Kidney (tissue), 14 donors: Measurements from ENCODE around the gene C4orf50. TPM values are rescaled to one million over a fixed set of nuclear protein-coding genes. Genes with fewer than 3 reads are reported as not detected.

Experiments used
- DNase-seq, 5 donors: peaks; one replicate each; pipeline ENCODE4 v3.0.0-alpha.2; 2013 to 2020
- FAIRE-seq: peaks from 2 replicates; lab custom pipeline; 2012; peaks lifted over from hg19 to GRCh38; lab: Jason Lieb, UNC
- H3K27ac ChIP-seq, 2 donors: one replicate each; pipeline ENCODE4 v1.7.0; 2013; ENCODE audit warnings: low read depth in 2 of 2, low read length in 2 of 2, inconsistent platforms in 1 of 2
- H3K27me3 ChIP-seq: one replicate; pipeline ENCODE4 v1.7.1; 2013; ENCODE audit warnings: low read length, inconsistent platforms; ENCODE audit not compliant: control insufficient read depth, insufficient read depth
- H3K36me3 ChIP-seq, 3 donors: one replicate each; pipeline versions ENCODE4 v1.7.0 to v1.7.1; 2013; ENCODE audit warnings: low read length in 3 of 3, control low read depth in 1 of 3, inconsistent platforms in 1 of 3; ENCODE audit not compliant: insufficient read depth in 3 of 3, control insufficient read depth in 2 of 3
- H3K4me1 ChIP-seq, 3 donors: one replicate each; pipeline versions ENCODE4 v1.7.0 to v1.7.1; 2013; ENCODE audit warnings: low read length in 3 of 3, inconsistent platforms in 1 of 3, low read depth in 1 of 3; ENCODE audit not compliant: control insufficient read depth in 2 of 3, insufficient read depth in 2 of 3
- H3K4me3 ChIP-seq, 3 donors: one replicate each; pipeline versions ENCODE4 v1.7.0 to v1.8.1; 2013; ENCODE audit warnings: low read length in 3 of 3, control low read depth in 1 of 3, inconsistent platforms in 1 of 3
- H3K9ac ChIP-seq, 3 donors: one replicate each; pipeline versions ENCODE4 v1.7.0 to v1.7.1; 2013; ENCODE audit warnings: low read length in 3 of 3, control low read depth in 1 of 3, inconsistent platforms in 1 of 3
- H3K9me3 ChIP-seq, 3 donors: one replicate each; pipeline versions ENCODE4 v1.7.0 to v1.7.1; 2013; ENCODE audit warnings: low read length in 3 of 3, control low read depth in 1 of 3, inconsistent platforms in 1 of 3; ENCODE audit not compliant: control insufficient read depth in 2 of 3, insufficient read depth in 1 of 3
- CTCF ChIP-seq: IDR thresholded peaks from 3 replicates; pipeline ENCODE4 v1.5.1; 2012; ENCODE audit warnings: mild to moderate bottlenecking, moderate library complexity, borderline replicate concordance; ENCODE audit not compliant: insufficient read depth; ENCODE audit errors: extremely low read depth
- intact Hi-C: fragments of 100-400 bp; cut with DNase I; formaldehyde crosslinking; loops from one replicate; pipeline ENCODE4 v1.11.1; 2022
- polyA plus RNA-seq: library from polyadenylated mRNA; stranded (reverse); fragments of 350-450 nt; fragmentation: Illumina TruSeq; extraction: RNeasy Lipid Tissue Mini Kit (QIAGEN cat#74804); gene quantifications from one replicate; pipeline ENCODE4 v1.2.3, GENCODE V29; 2014; ENCODE audit warnings: low read depth, low replicate concordance; ENCODE audit not compliant: insufficient read depth
- total RNA-seq: library from RNA; stranded (reverse); fragmentation: NEBNext Ultra II Directional; extraction: Animal tissue kit (Norgen Biotek cat#: 25700); gene quantifications from one replicate; pipeline ENCODE4 v1.2.1, GENCODE V29; 2021
- donor health status: control.
- donor health status: control.
- donor health status: control.
- donor health status: control.
- donor health status: control.
- donor health status: DM: yes; HTN: yes; CAD: no.
- donor health status: Normal renal cell carcinoma (clear cell type).

Gene C4orf50
- total and polyA plus RNA-seq, 2 donors from 2014 or later, result 0.16 TPM; not detected in 1

GRCh38 chr4:5958199-5958735, 60.0 kb downstream of the C4orf50 start:
- H3K9me3 ChIP-seq, result no peaks in the 10 kb centered on the region
- peaks cover 0 to 11% (median 0%) of the 10 kb centered on the region in 3 donors for H3K4me1 ChIP-seq
- intact Hi-C loops, result no loop called here
- H3K27ac ChIP-seq, result no peak overlapping the region
- FAIRE-seq (no peak), DNase-seq (peak in 2 of 5 donors; percentile 16 to 29)
- no peak overlapping the region for H3K4me3 ChIP-seq
- no peak for TF ChIP-seq CTCF
- no peak overlapping the region for H3K9ac ChIP-seq
- no peaks in the 10 kb centered on the region for H3K36me3 ChIP-seq
- H3K27me3 ChIP-seq, result no peaks in the 10 kb centered on the region

- H3K4me1 ChIP-seq, result peaks cover 0 to 11% (median 0%) of the 10 kb centered on the region in 3 donors
- no peaks in the 10 kb centered on the region for H3K36me3 ChIP-seq
- TF ChIP-seq CTCF, result no peak
- H3K27me3 ChIP-seq, result no peaks in the 10 kb centered on the region
- intact Hi-C loops, result no loop called here
- H3K27ac ChIP-seq, result no peak overlapping the region
- no peak overlapping the region for H3K9ac ChIP-seq
- H3K9me3 ChIP-seq, result no peaks in the 10 kb centered on the region
- FAIRE-seq, result no peak
- DNase-seq, result peak in 2 of 5 donors; percentile 30 to 50
- no peak overlapping the region for H3K4me3 ChIP-seq
These were observed 61.2 kb downstream of the C4orf50 start for GRCh38 chr4:5957076-5957475.

GRCh38 chr4:5956285-5957021, 61.8 kb downstream of the C4orf50 start:
- intact Hi-C loops, result no loop called here
- peaks cover 0 to 11% (median 0%) of the 10 kb centered on the region in 3 donors for H3K4me1 ChIP-seq
- H3K27me3 ChIP-seq, result no peaks in the 10 kb centered on the region
- FAIRE-seq, result no peak
- no peak overlapping the region for H3K27ac ChIP-seq
- H3K36me3 ChIP-seq, result no peaks in the 10 kb centered on the region
- no peak overlapping the region for H3K4me3 ChIP-seq
- H3K9me3 ChIP-seq, result no peaks in the 10 kb centered on the region
- no peak for TF ChIP-seq CTCF
- peak; percentile 69 to 84 (median 78) for DNase-seq
- H3K9ac ChIP-seq, result no peak overlapping the region
